Measurements from ENCODE around the gene SRY. TPM values are rescaled to one million over a fixed set of nuclear protein-coding genes. Genes with fewer than 3 reads are reported as not detected.

The SRY gene
- not detected in 2 replicates for total RNA-seq

DNA sequence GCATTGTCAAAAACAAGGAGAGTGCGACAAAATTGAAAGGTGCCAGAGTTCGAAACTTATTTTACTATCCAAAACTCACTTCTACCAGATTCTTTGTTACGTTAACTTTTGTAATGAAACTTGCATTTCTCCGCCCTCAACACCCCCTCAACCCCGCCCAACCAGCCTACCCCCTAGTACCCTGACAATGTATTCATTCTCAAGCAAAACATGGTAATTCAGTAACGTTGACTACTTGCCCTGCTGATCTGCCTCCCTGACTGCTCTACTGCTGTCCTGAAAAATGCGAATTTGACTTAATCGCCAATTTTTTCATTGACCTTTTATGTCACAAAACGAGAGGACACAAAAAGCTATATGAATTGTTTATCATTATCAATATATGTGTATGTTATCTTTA, at the start of gene SRY:
TSS of gene SRY (minus strand) at position 83 of the 400 bp plus-strand sequence. CDS start at position 4, 79 bp downstream.

Other genes starting within 250 kb of the SRY start
- 0.07 and 0.30 TPM in 2 replicates for gene RPS4Y1, start 53.9 kb upstream of the SRY start, total RNA-seq
- not detected in 2 replicates for gene ZFY, start 147.7 kb upstream of the SRY start, total RNA-seq

All from mammary microvascular endothelial cell (primary cell).